A549 (cell line): Measurements from ENCODE around the gene GALNT12. TPM values are rescaled to one million over a fixed set of nuclear protein-coding genes. Genes with fewer than 3 reads are reported as not detected.

Experiments used
- ATAC-seq, 2 experiments: fragments of 200-7000 bp in 1 of 2; fragments of >200 bp in 1 of 2; cut with Nextera tagmentation in 1 of 2; cut with Tn5 transposase in 1 of 2; 3 replicates each; pipeline versions ENCODE4 v1.8.0 to v1.9.1; 2018 to 2020; ENCODE audit warnings: mild to moderate bottlenecking in 1 of 2, moderate library complexity in 1 of 2
- CTCF ChIA-PET: fragments of 300-600 bp; sonication (Branson Sonifier 250); formaldehyde crosslinking; extraction: SDS; loops from one replicate; lab custom pipeline; 2021; ENCODE audit warnings: antibody characterized with exemption, inconsistent platforms; lab: Yijun Ruan, JAX
- POLR2A ChIA-PET: fragments of 350-600 bp; formaldehyde crosslinking; extraction: SDS; loops from one replicate; lab custom pipeline; 2021; ENCODE audit warnings: antibody characterized with exemption, inconsistent platforms; lab: Yijun Ruan, JAX
- DNase-seq, 2 experiments: peaks; one replicate each; pipeline versions ENCODE4 v3.0.0 to v3.0.0-alpha.2; 2011 to 2016; ENCODE audit warnings: low read depth in 1 of 2, low spot score in 1 of 2
- FAIRE-seq: peaks from 2 replicates; lab custom pipeline; 2011; peaks lifted over from hg19 to GRCh38; lab: Jason Lieb, UNC
- H3K27ac ChIP-seq, 2 experiments: fragments of >200 bp; sonication (Bioruptor Twin); formaldehyde crosslinking; 3 replicates each; pipeline ENCODE4 v1.5.1; 2016 to 2017
- H3K4me1 ChIP-seq: fragments of >200 bp; sonication (Bioruptor Twin); formaldehyde crosslinking; 3 replicates; pipeline ENCODE4 v1.6.1; 2016
- H3K4me2 ChIP-seq: fragments of >200 bp; sonication (Bioruptor Twin); formaldehyde crosslinking; 3 replicates; pipeline ENCODE4 v1.6.1; 2016
- H3K4me3 ChIP-seq: fragments of >200 bp; sonication (Bioruptor Twin); formaldehyde crosslinking; 3 replicates; pipeline ENCODE4 v1.5.1; 2016
- H3K9me3 ChIP-seq: fragments of >200 bp; sonication (Bioruptor Twin); formaldehyde crosslinking; 3 replicates; pipeline ENCODE4 v1.6.1; 2016
- CBX8 ChIP-seq: fragments of 200-600 bp; sonication (generic); IDR thresholded peaks from 2 replicates; pipeline ENCODE4 v1.6.1; 2016
- CEBPB ChIP-seq, 2 experiments: fragments of >200 bp in 1 of 2; sonication (Bioruptor Twin) in 1 of 2; formaldehyde crosslinking in 1 of 2; IDR thresholded peaks; 2 replicates each; pipeline ENCODE4 v1.6.1; 2012 to 2016
- CHD4 ChIP-seq: fragments of 200-600 bp; sonication (generic); IDR thresholded peaks from 2 replicates; pipeline ENCODE4 v1.6.1; 2016; ENCODE audit warnings: antibody characterized with exemption, mild to moderate bottlenecking, borderline replicate concordance
- E2F6 ChIP-seq: IDR thresholded peaks from 2 replicates; pipeline ENCODE4 v1.6.1; 2012; ENCODE audit warnings: low read depth, borderline replicate concordance
- ESRRA ChIP-seq: fragments of 150-350 bp; IDR thresholded peaks from 2 replicates; pipeline ENCODE4 v1.6.1; 2014; ENCODE audit warnings: mild to moderate bottlenecking, low read length, borderline replicate concordance
- FOSB ChIP-seq: fragments of 250-450 bp; sonication (Bioruptor Pico); IDR thresholded peaks from 2 replicates; pipeline ENCODE4 v1.5.0; 2020; ENCODE audit warnings: mild to moderate bottlenecking, moderate library complexity
- HMGXB4 ChIP-seq: fragments of 250-450 bp; sonication (Bioruptor Pico); IDR thresholded peaks from 2 replicates; pipeline ENCODE4 v1.5.0; 2021; ENCODE audit warnings: mild to moderate bottlenecking, moderate library complexity, borderline replicate concordance
- HOXA7 ChIP-seq: fragments of 250-450 bp; sonication (Bioruptor Pico); IDR thresholded peaks from 2 replicates; pipeline ENCODE4 v1.5.0; 2020; ENCODE audit warnings: mild to moderate bottlenecking, moderate library complexity
- JUN ChIP-seq, 2 experiments: fragments of >200 bp; sonication (Bioruptor Twin); formaldehyde crosslinking; IDR thresholded peaks; 2 replicates in 1 of 2; 3 replicates in 1 of 2; pipeline ENCODE4 v1.6.1; 2016 to 2017
- JUNB ChIP-seq: fragments of >200 bp; sonication (Bioruptor Twin); formaldehyde crosslinking; IDR thresholded peaks from 2 replicates; pipeline ENCODE4 v1.6.1; 2016
- KDM1A ChIP-seq: fragments of 200-600 bp; sonication (generic); IDR thresholded peaks from 2 replicates; pipeline ENCODE4 v1.6.1; 2016; ENCODE audit warnings: low read depth, mild to moderate bottlenecking
- MAZ ChIP-seq: fragments of 150-350 bp; IDR thresholded peaks from 2 replicates; pipeline ENCODE4 v1.6.1; 2014; ENCODE audit warnings: antibody characterized with exemption, low read depth, low read length, borderline replicate concordance
- MYC ChIP-seq: IDR thresholded peaks from 2 replicates; pipeline ENCODE4 v1.6.1; 2012; ENCODE audit warnings: mild to moderate bottlenecking, inconsistent platforms, low read length, improper control_type of control experiment, borderline replicate concordance
- NFE2L2 ChIP-seq: fragments of 150-350 bp; conservative IDR thresholded peaks from 2 replicates; pipeline ENCODE4 v1.6.1; 2014; ENCODE audit warnings: low read length
- NR3C1 ChIP-seq: fragments of >200 bp; sonication (Bioruptor Twin); formaldehyde crosslinking; IDR thresholded peaks from 3 replicates; pipeline ENCODE4 v1.6.1; 2017
- PBX3 ChIP-seq: IDR thresholded peaks from 2 replicates; pipeline ENCODE4 v1.6.1; 2012
- PHF8 ChIP-seq: fragments of 200-600 bp; sonication (generic); IDR thresholded peaks from 2 replicates; pipeline ENCODE4 v1.6.1; 2016; ENCODE audit warnings: low read depth, mild to moderate bottlenecking, antibody characterized with exemption, moderate library complexity, borderline replicate concordance
- POLR2AphosphoS2 ChIP-seq: conservative IDR thresholded peaks from 2 replicates; pipeline ENCODE4 v1.6.1; 2012; ENCODE audit warnings: low read length, improper control_type of control experiment, inconsistent platforms
- RAD21 ChIP-seq, 2 experiments: fragments of >200 bp in 1 of 2; sonication (Bioruptor Twin) in 1 of 2; formaldehyde crosslinking in 1 of 2; IDR thresholded peaks in 1 of 2; conservative IDR thresholded peaks in 1 of 2; 2 replicates in 1 of 2; 3 replicates in 1 of 2; pipeline ENCODE4 v1.6.1; 2012 to 2018; ENCODE audit warnings: inconsistent platforms in 1 of 2
- REST ChIP-seq: fragments of 200-600 bp; sonication (generic); IDR thresholded peaks from 2 replicates; pipeline ENCODE4 v1.6.1; 2016; ENCODE audit warnings: antibody characterized with exemption, mild to moderate bottlenecking, moderate library complexity
- RFX5 ChIP-seq: fragments of 450-650 bp; IDR thresholded peaks from 2 replicates; pipeline ENCODE4 v1.7.1; 2014; ENCODE audit warnings: antibody characterized with exemption, mild to moderate bottlenecking, moderate library complexity
- RNF2 ChIP-seq: fragments of 200-600 bp; sonication (generic); IDR thresholded peaks from 2 replicates; pipeline ENCODE4 v1.6.1; 2016; ENCODE audit warnings: low read depth, mild to moderate bottlenecking, antibody characterized with exemption, moderate library complexity, borderline replicate concordance
- TFCP2L1 ChIP-seq: fragments of 250-450 bp; sonication (Bioruptor Pico); IDR thresholded peaks from 2 replicates; pipeline ENCODE4 v1.5.0; 2021; ENCODE audit warnings: mild to moderate bottlenecking
- TP53 ChIP-seq: fragments of 250-450 bp; sonication (Bioruptor Pico); IDR thresholded peaks from 2 replicates; pipeline ENCODE4 v1.5.0; 2021; ENCODE audit warnings: mild to moderate bottlenecking, moderate library complexity
- ZC3H11A ChIP-seq: fragments of 450-650 bp; IDR thresholded peaks from 2 replicates; pipeline ENCODE4 v1.6.1; 2014; ENCODE audit warnings: antibody characterized with exemption, mild to moderate bottlenecking
- ZFP36 ChIP-seq: fragments of 450-650 bp; IDR thresholded peaks from 2 replicates; pipeline ENCODE4 v1.6.1; 2014; ENCODE audit warnings: borderline replicate concordance; ENCODE audit not compliant: partially characterized antibody
- WGBS: methylation state at CpG from one replicate; pipeline ENCODE4 v1.1.6; 2017; ENCODE audit errors: missing lambda C conversion rate; 5-methylcytosine and 5-hydroxymethylcytosine counted together
- polyA plus RNA-seq, 4 experiments: library from polyadenylated mRNA; depleted of rRNA in 3 of 4; stranded (reverse); fragments of >200 nt; fragmentation: RNase III in 1 of 4; extraction: RNeasy Plus Mini Kit Qiagen cat#74134 plus additional on column Dnase treatment in 1 of 4; gene quantifications; 2 replicates in 3 of 4; 3 replicates in 1 of 4; pipeline ENCODE4 v1.2.3, GENCODE V29; 2011 to 2017

Gene GALNT12
- polyA plus RNA-seq, 2 of the 4 experiments (the other 2 are of a cell fraction): 3.2 to 7.3 TPM

GRCh38 chr9:98887918-98888510 lies 80.5 kb downstream of the GALNT12 start:
- TF ChIP-seq NFE2L2: no peak
- TF ChIP-seq CHD4: no peak
- no peak for TF ChIP-seq MAZ
- TF ChIP-seq ZC3H11A: no peak
- TF ChIP-seq HMGXB4 (CRISPR knock-in tag): no peak
- TF ChIP-seq E2F6: no peak
- TF ChIP-seq PBX3: no peak
- no peak for TF ChIP-seq CEBPB (IDR thresholded peaks at IDR 0.05)
- no peak for TF ChIP-seq FOSB (CRISPR knock-in tag)
- no peak for TF ChIP-seq TFCP2L1 (CRISPR knock-in tag)
- no peak for TF ChIP-seq RNF2
- TF ChIP-seq PHF8: no peak
- WGBS: 17% methylated on average over 6 of the region's 6 CpGs

GRCh38 chr9:98888801-98889421 lies 81.4 kb downstream of the GALNT12 start:
- no peak overlapping the region for H3K27ac ChIP-seq
- H3K4me2 ChIP-seq: no peak overlapping the region
- ATAC-seq (no peak), FAIRE-seq (no peak), DNase-seq (no peak)
- CTCF ChIA-PET: no interaction called here
- H3K4me3 ChIP-seq: no peak overlapping the region
- POLR2A ChIA-PET: no interaction called here
- no peaks in the 10 kb centered on the region for H3K9me3 ChIP-seq
- no peaks in the 10 kb centered on the region for H3K4me1 ChIP-seq
- 65% methylated on average over 4 of the region's 4 CpGs for WGBS
- TF ChIP-seq RAD21 (conservative IDR thresholded peaks at IDR 0.05 in 1 of 2, IDR thresholded peaks at IDR 0.05 in 1 of 2) (no peak), JUN (IDR thresholded peaks at IDR 0.05) (no peak)

More at GRCh38 chr9:98887918-98888510, 80.5 kb downstream of the GALNT12 start:
- POLR2A ChIA-PET: no interaction called here
- ATAC-seq (no peak), DNase-seq (no peak), FAIRE-seq (no peak)
- CTCF ChIA-PET: no interaction called here
- no peaks in the 10 kb centered on the region for H3K4me1 ChIP-seq
- H3K4me2 ChIP-seq: no peak overlapping the region
- H3K9me3 ChIP-seq: no peaks in the 10 kb centered on the region
- no peak overlapping the region for H3K27ac ChIP-seq
- H3K4me3 ChIP-seq: no peak overlapping the region

- WGBS: 24% methylated on average over 5 of the region's 7 CpGs
- no peak for DNase-seq
- Histone ChIP-seq H3K4me3 (no peak overlapping the region), H3K27ac (no peak overlapping the region), H3K4me2 (no peak overlapping the region), H3K4me1 (no peaks in the 10 kb centered on the region), H3K9me3 (0 out of 3 replicates have a peak, but pooled peaks cover 2% of the 10 kb centered on the region)
- FAIRE-seq: no peak
- CTCF ChIA-PET: interaction anchor here (0.6 kb wide), 1 partner anchor 14 kb away, joined by 3 read pairs; no protein-coding TSS in a partner anchor
- POLR2A ChIA-PET: no interaction called here
- no peak for ATAC-seq
- no peak for TF ChIP-seq NR3C1
- no peak for TF ChIP-seq RAD21 (conservative IDR thresholded peaks at IDR 0.05 in 1 of 2, IDR thresholded peaks at IDR 0.05 in 1 of 2)
- TF ChIP-seq REST: no peak
- no peak for TF ChIP-seq CBX8
- TF ChIP-seq NFE2L2: no peak
- TF ChIP-seq JUNB: no peak
- no peak for TF ChIP-seq TFCP2L1 (CRISPR knock-in tag)
- TF ChIP-seq ESRRA: no peak
- no peak for TF ChIP-seq TP53 (CRISPR knock-in tag)
- TF ChIP-seq POLR2AphosphoS2: no peak
- TF ChIP-seq MYC: no peak
- no peak for TF ChIP-seq HOXA7 (CRISPR knock-in tag)
- TF ChIP-seq RFX5: no peak
- TF ChIP-seq ZFP36: no peak
- TF ChIP-seq KDM1A: no peak
Measured at GRCh38 chr9:98890256-98890655, 82.8 kb downstream of the GALNT12 start.
